K562 (cell line): ENCODE results near the gene SVOP. TPM values are rescaled to one million over a fixed set of nuclear protein-coding genes. Genes with fewer than 3 reads are reported as not detected.

ENCODE experiments used
- ATAC-seq: fragments of 200-7000 bp; cut with Tn5 transposase; 3 replicates; pipeline ENCODE4 v1.9.1; 2020; ENCODE audit warnings: moderate library complexity
- BruUV-seq: library from RNA; stranded (reverse); fragments of 400-500 nt; replicated peaks from 2 replicates; lab custom pipeline; 2021; lab: Mats Ljungman, UMichigan
- CTCF ChIA-PET: fragments of 300-600 bp; formaldehyde crosslinking; extraction: SDS; loops from one replicate; lab custom pipeline; 2021; ENCODE audit warnings: low intra/inter-chr PET ratio; lab: Yijun Ruan, JAX
- POLR2A ChIA-PET: fragments of 300-600, 350-650 bp; sonication (Branson Sonifier 250); formaldehyde crosslinking; extraction: SDS; loops from one replicate; lab custom pipeline; 2021; ENCODE audit warnings: antibody characterized with exemption, inconsistent platforms; lab: Yijun Ruan, JAX
- DNase-seq, 4 experiments: peaks; one replicate each; pipeline versions ENCODE4 v3.0.0 to v3.0.0-alpha.2; 2011 to 2018; ENCODE audit warnings: low spot score in 3 of 4, mixed read lengths in 3 of 4; ENCODE audit errors: extremely low read depth in 1 of 4
- FAIRE-seq: peaks from 2 replicates; lab custom pipeline; 2011; peaks lifted over from hg19 to GRCh38; lab: Jason Lieb, UNC
- H2AFZ ChIP-seq: 2 replicates; pipeline ENCODE4 v1.6.0; 2011; ENCODE audit warnings: low read depth, low read length, control low read depth, inconsistent platforms
- H3K27ac ChIP-seq: fragments of 200-600 bp; 3 replicates; pipeline ENCODE4 v1.8.0; 2011; ENCODE audit warnings: low read depth, mild to moderate bottlenecking, control low read depth, inconsistent platforms, low read length, moderate library complexity, mixed read lengths; ENCODE audit errors: extremely low read depth
- H3K27me3 ChIP-seq, 2 experiments: fragments of 300-600 bp in 1 of 2; 2 replicates in 1 of 2; 3 replicates in 1 of 2; pipeline versions ENCODE4 v1.6.0 to v1.8.0; 2011; ENCODE audit warnings: inconsistent platforms in 2 of 2, low read length in 2 of 2, mild to moderate bottlenecking in 1 of 2, mixed read lengths in 1 of 2, moderate library complexity in 1 of 2; ENCODE audit not compliant: control insufficient read depth in 2 of 2, insufficient read depth in 2 of 2
- H3K36me3 ChIP-seq: fragments of 300-600 bp; 3 replicates; pipeline ENCODE4 v1.8.0; 2011; ENCODE audit warnings: mild to moderate bottlenecking, low read length, inconsistent platforms; ENCODE audit not compliant: control insufficient read depth, insufficient read depth
- H3K4me1 ChIP-seq, 2 experiments: fragments of 200-600 bp in 1 of 2; replicated peaks in 1 of 2; 2 replicates in 1 of 2; 3 replicates in 1 of 2; pipeline versions ENCODE4 v1.5.1 to v1.8.0; 2011; ENCODE audit warnings: inconsistent platforms in 2 of 2, low read length in 2 of 2, mild to moderate bottlenecking in 1 of 2, mixed read lengths in 1 of 2, moderate library complexity in 1 of 2; ENCODE audit not compliant: control insufficient read depth in 2 of 2, insufficient read depth in 2 of 2
- H3K4me2 ChIP-seq: 2 replicates; pipeline ENCODE4 v1.6.1; 2011; ENCODE audit warnings: low read length, control low read depth, inconsistent platforms, mixed read lengths; ENCODE audit not compliant: insufficient read depth
- H3K4me3 ChIP-seq: fragments of 200-600 bp; sonication (generic), shearing (Covaris generic); 2 replicates; pipeline ENCODE4 v1.5.1; 2016; ENCODE audit warnings: control low read depth, inconsistent platforms
- H3K79me2 ChIP-seq: fragments of 200-600 bp; 3 replicates; pipeline ENCODE4 v1.8.0; 2011; ENCODE audit warnings: low read length, inconsistent platforms; ENCODE audit not compliant: control insufficient read depth, insufficient read depth
- H3K9ac ChIP-seq, 2 experiments: 2 replicates each; pipeline versions ENCODE4 v1.6.0 to v1.6.1; 2011; ENCODE audit warnings: low read depth in 2 of 2, low read length in 2 of 2, control low read depth in 1 of 2, inconsistent platforms in 1 of 2, mild to moderate bottlenecking in 1 of 2, mixed read lengths in 1 of 2; ENCODE audit not compliant: insufficient read depth in 1 of 2
- H3K9me1 ChIP-seq: one replicate; pipeline ENCODE4 v1.6.0; 2011; ENCODE audit warnings: inconsistent platforms, mild to moderate bottlenecking, low read length, moderate library complexity; ENCODE audit not compliant: control insufficient read depth, insufficient read depth
- H3K9me3 ChIP-seq: replicated peaks from 2 replicates; pipeline ENCODE4 v1.5.1; 2011; ENCODE audit warnings: low read depth, low read length, inconsistent platforms; ENCODE audit not compliant: control insufficient read depth, insufficient read depth
- H4K20me1 ChIP-seq: replicated peaks from 2 replicates; pipeline ENCODE4 v1.6.1; 2011; ENCODE audit warnings: low read length, inconsistent platforms, mixed read lengths; ENCODE audit not compliant: control insufficient read depth, insufficient read depth
- BRD4 ChIP-seq: fragments of 200-600 bp; sonication (generic); IDR thresholded peaks from 2 replicates; pipeline ENCODE4 v1.6.1; 2017; ENCODE audit warnings: inconsistent platforms
- C11orf30 ChIP-seq: fragments of 450-650 bp; IDR thresholded peaks from 2 replicates; pipeline ENCODE4 v1.6.1; 2016; ENCODE audit warnings: low read depth, mild to moderate bottlenecking
- CCNT2 ChIP-seq: IDR thresholded peaks from 2 replicates; pipeline ENCODE4 v1.6.1; 2011; ENCODE audit warnings: borderline replicate concordance, low read depth, mild to moderate bottlenecking, moderate library complexity, mixed read lengths, low read length; ENCODE audit not compliant: insufficient read length; ENCODE audit errors: extremely low read depth
- EHMT2 ChIP-seq: fragments of 450-650 bp; IDR thresholded peaks from 2 replicates; pipeline ENCODE4 v1.6.1; 2018; ENCODE audit warnings: antibody characterized with exemption
- FOXA1 ChIP-seq: fragments of 450-650 bp; IDR thresholded peaks from 2 replicates; pipeline ENCODE4 v1.6.1; 2016; ENCODE audit warnings: mild to moderate bottlenecking, borderline replicate concordance
- GATAD2B ChIP-seq: fragments of 450-650 bp; IDR thresholded peaks from 2 replicates; pipeline ENCODE4 v1.6.1; 2017; ENCODE audit warnings: mild to moderate bottlenecking, borderline replicate concordance
- GMEB1 ChIP-seq: fragments of 250-450 bp; sonication (Bioruptor Pico); IDR thresholded peaks from 2 replicates; pipeline ENCODE4 v1.4.0; 2020; ENCODE audit warnings: mild to moderate bottlenecking
- KDM4B ChIP-seq, 2 experiments: fragments of 450-650 bp in 1 of 2; sonication (generic) in 1 of 2; IDR thresholded peaks; 2 replicates each; pipeline ENCODE4 v1.6.1; 2016 to 2017; ENCODE audit warnings: borderline replicate concordance in 2 of 2, antibody characterized with exemption in 1 of 2, low read depth in 1 of 2, mild to moderate bottlenecking in 1 of 2
- KLF10 ChIP-seq: fragments of 250-450 bp; sonication (Bioruptor Pico); IDR thresholded peaks from 2 replicates; pipeline ENCODE4 v1.6.1; 2021; ENCODE audit warnings: matching md5 sums
- LCOR ChIP-seq: sonication (generic); formaldehyde crosslinking; IDR thresholded peaks from 2 replicates; pipeline ENCODE4 v1.8.0; 2022; ENCODE audit warnings: mild to moderate bottlenecking, missing genetic modification reagents
- LEF1 ChIP-seq: fragments of 450-650 bp; IDR thresholded peaks from 2 replicates; pipeline ENCODE4 v1.6.1; 2016; ENCODE audit warnings: mild to moderate bottlenecking
- MCM5 ChIP-seq: fragments of 450-650 bp; IDR thresholded peaks from 2 replicates; pipeline ENCODE4 v1.6.1; 2016; ENCODE audit warnings: low read depth
- MCM7 ChIP-seq, 2 experiments: fragments of 450-650 bp; IDR thresholded peaks; 2 replicates each; pipeline ENCODE4 v1.6.1; 2016 to 2018
- MLX ChIP-seq, 2 experiments: fragments of 450-650 bp in 1 of 2; sonication (generic) in 1 of 2; formaldehyde crosslinking; conservative IDR thresholded peaks; 2 replicates each; pipeline versions ENCODE4 v1.4.0 to v1.8.1; 2020 to 2022; ENCODE audit warnings: mild to moderate bottlenecking in 1 of 2, missing genetic modification reagents in 1 of 2
- RAD51 ChIP-seq: fragments of 450-650 bp; IDR thresholded peaks from 2 replicates; pipeline ENCODE4 v1.7.1; 2016; ENCODE audit warnings: low read depth, mild to moderate bottlenecking, borderline replicate concordance
- SETDB1 ChIP-seq: IDR thresholded peaks from one replicate; pipeline ENCODE4 v1.6.1; 2012; ENCODE audit warnings: low read length, control low read depth, inconsistent platforms
- SUPT5H ChIP-seq: fragments of 450-650 bp; IDR thresholded peaks from 2 replicates; pipeline ENCODE4 v1.6.1; 2016
- TRIM28 ChIP-seq: fragments of 450-650 bp; IDR thresholded peaks from 2 replicates; pipeline ENCODE4 v1.6.1; 2017
- USF2 ChIP-seq: sonication (generic); formaldehyde crosslinking; IDR thresholded peaks from 2 replicates; pipeline ENCODE4 v1.5.0; 2020; ENCODE audit warnings: missing genetic modification reagents
- ZNF75A ChIP-seq: fragments of 450-650 bp; formaldehyde crosslinking; IDR thresholded peaks from 2 replicates; pipeline ENCODE4 v1.4.0; 2020; ENCODE audit warnings: mild to moderate bottlenecking
- WGBS: fragments of 100-300 bp; shearing (Covaris generic); methylation state at CpG from one replicate; pipeline ENCODE4 v1.1.6; 2016; ENCODE audit warnings: low coverage, mixed read lengths; ENCODE audit not compliant: insufficient coverage; ENCODE audit errors: missing lambda C conversion rate; 5-methylcytosine and 5-hydroxymethylcytosine counted together
- in situ Hi-C: fragments of 300-500 bp; cut with MboI; formaldehyde crosslinking; loops from 4 replicates; pipeline ENCODE4 v1.15.0; 2018; ENCODE audit warnings: inconsistent platforms, mixed read lengths
- intact Hi-C: fragments of 100-400 bp; cut with micrococcal nuclease; formaldehyde crosslinking; loops from 2 replicates; pipeline ENCODE4 v1.14.2; 2022
- polyA plus RNA-seq, 8 experiments: library from polyadenylated mRNA; depleted of rRNA in 4 of 8; stranded (reverse) in 5 of 8; unstranded in 3 of 8; fragments of >200 nt; fragmentation: Nextera tagmentation in 2 of 8; fragmentation: Illumina TruSeq in 1 of 8; extraction: Ambion mirVana in 2 of 8; extraction: Trizol in 1 of 8; gene quantifications; 2 replicates each; pipeline versions ENCODE4 v1.2.1 to v1.2.3, GENCODE V29; 2011 to 2014; ENCODE audit warnings: inconsistent platforms in 1 of 8, missing spikeins in 1 of 8
- total RNA-seq, 7 experiments: library from RNA; depleted of rRNA in 6 of 7; stranded (reverse); fragments of >200 nt in 6 of 7; fragmentation: Illumina TruSeq in 2 of 7; extraction: Trizol in 2 of 7; gene quantifications; 2 replicates each; pipeline versions ENCODE4 v1.2.1 to v1.2.3, GENCODE V29; 2011 to 2021; ENCODE audit warnings: low replicate concordance in 1 of 7

Gene SVOP
- total and polyA plus RNA-seq, 9 of the 15 experiments (the other 6 are each of a cell fraction or from before 2014, with no cell fraction given), result 0.01 to 0.09 (median 0.06) TPM; not detected in 1

GRCh38 chr12:108879615-108880254, 141.1 kb downstream of the SVOP start, which contains the start of gene DAO:
Gene DAO (plus strand): TSS chr12:108880092. CDS start chr12:108885007, 4,915 bp downstream.
- Histone ChIP-seq H3K27ac (no peak within 1 kb of the TSS), H3K9me3 (no peaks in the 10 kb centered on the region), H3K4me1 (no peaks in the 10 kb centered on the region; a peak in 1 of 5 replicates), H3K4me3 (no peak within 1 kb of the TSS), H3K27me3 (peaks cover 21 to 48% of the 10 kb centered on the region in 2 experiments), H3K36me3 (no peaks in the 10 kb centered on the region), H2AFZ (no peak within 1 kb of the TSS), H3K79me2 (no peaks in the 10 kb centered on the region), H4K20me1 (no peaks in the 10 kb centered on the region; the same call in 1 of the 2 replicates), H3K4me2 (no peak within 1 kb of the TSS), H3K9ac (no peak within 1 kb of the TSS), H3K9me1 (no peaks in the 10 kb centered on the region)
- CTCF ChIA-PET, result no interaction called here
- BruUV-seq, result no TSS peak
- 2% methylated on average over 11 of the region's 16 CpGs for WGBS
- ATAC-seq (no peak; the same call in 2 of the 3 replicates), DNase-seq (no peak), FAIRE-seq (no peak)
- in situ Hi-C loops, result no loop called here
- intact Hi-C loops, result no loop called here
- no peak for TF ChIP-seq KDM4B (IDR thresholded peaks at IDR 0.05; ENCODE audit: borderline replicate concordance in 2 of 2, low read depth in 1 of 2)
- no peak for TF ChIP-seq KLF10 (CRISPR knock-in tag)
- TF ChIP-seq ZNF75A (CRISPR knock-in tag), result no peak
- no peak for TF ChIP-seq MCM7 (IDR thresholded peaks at IDR 0.05)
- no peak for TF ChIP-seq CCNT2
- TF ChIP-seq LEF1, result no peak
- no peak for TF ChIP-seq SUPT5H
- no peak for TF ChIP-seq LCOR (CRISPR knock-in tag)
- no peak for TF ChIP-seq USF2 (CRISPR knock-in tag)
- TF ChIP-seq EHMT2, result no peak
- no peak for TF ChIP-seq SETDB1
- TF ChIP-seq TRIM28, result no peak
- TF ChIP-seq MLX (CRISPR knock-in tag; conservative IDR thresholded peaks at IDR 0.05), result no peak
- TF ChIP-seq FOXA1, result no peak
- TF ChIP-seq GATAD2B, result no peak
- TF ChIP-seq C11orf30, result no peak
- TF ChIP-seq BRD4, result no peak
- TF ChIP-seq RAD51, result no peak
- TF ChIP-seq MCM5, result no peak
- TF ChIP-seq GMEB1, result no peak
- TF ChIP-seq, all 486 proteins: peak for 0
- POLR2A ChIA-PET, result no interaction called here
